Cardiac fibroblast (primary cell): ENCODE results near the gene CRTC3.
"Not testable (repeated sequence)": the region's sequence is repeated elsewhere in the genome, so short reads cannot be mapped to it uniquely, and the experiment has no call there.

Experiments
- DNase-seq, 2 donors: peaks; one replicate each; pipeline versions ENCODE4 v3.0.0 to v3.0.0-alpha.2; 2010; ENCODE audit warnings: low read depth in 2 of 2
- H3K4me3 ChIP-seq, 2 donors: replicated peaks in 1 of 2; 1 replicate in 1 of 2; 2 replicates in 1 of 2; pipeline ENCODE4 v1.5.1; 2011; ENCODE audit warnings: low read depth in 2 of 2, low read length in 2 of 2, mild to moderate bottlenecking in 2 of 2, moderate library complexity in 1 of 2
- TF ChIP-seq, protein P1 (sequence below): IDR thresholded peaks from one replicate; pipeline ENCODE4 v1.5.1; 2011; ENCODE audit warnings: low read depth, mild to moderate bottlenecking, low read length, inconsistent platforms

The CRTC3 gene

DNA sequence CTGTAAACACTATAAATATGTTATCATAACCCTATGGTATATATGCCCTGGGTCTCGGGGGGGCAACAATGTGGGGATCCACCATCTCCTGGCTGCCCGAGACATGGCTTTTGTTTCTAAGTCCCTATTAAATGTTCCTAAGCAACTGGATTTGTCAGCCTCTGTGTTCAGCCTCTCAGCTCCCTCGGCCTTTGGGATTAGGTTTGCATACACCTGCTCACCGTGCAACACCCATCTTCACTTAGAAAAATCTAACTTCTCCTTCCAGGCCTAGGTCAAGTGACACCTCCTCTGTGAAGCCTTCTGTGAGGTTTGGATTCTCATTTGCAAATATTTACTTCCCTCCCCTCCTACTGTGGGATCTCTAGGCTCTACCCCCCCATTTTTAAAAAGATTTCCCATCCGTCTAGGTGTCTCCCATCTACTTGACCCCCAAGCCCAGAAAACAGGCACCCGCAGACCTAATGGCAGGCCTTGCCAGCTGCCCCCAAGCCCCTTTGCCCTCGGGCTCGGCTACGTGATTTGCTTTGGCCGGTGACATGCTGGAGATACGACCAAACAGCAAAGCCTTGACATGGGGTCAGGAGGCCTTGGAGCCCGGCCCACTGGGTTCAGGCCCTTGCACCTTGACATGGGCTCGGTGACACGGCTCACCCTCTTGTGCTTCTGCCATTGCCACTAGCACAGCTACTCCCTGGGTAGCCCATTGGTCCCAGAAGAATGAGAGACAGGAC, 121.4 kb downstream of the CRTC3 start:
- DNase-seq, result no peak
- H3K4me3 ChIP-seq, result no peak overlapping the region
- TF ChIP-seq, protein P1, sequence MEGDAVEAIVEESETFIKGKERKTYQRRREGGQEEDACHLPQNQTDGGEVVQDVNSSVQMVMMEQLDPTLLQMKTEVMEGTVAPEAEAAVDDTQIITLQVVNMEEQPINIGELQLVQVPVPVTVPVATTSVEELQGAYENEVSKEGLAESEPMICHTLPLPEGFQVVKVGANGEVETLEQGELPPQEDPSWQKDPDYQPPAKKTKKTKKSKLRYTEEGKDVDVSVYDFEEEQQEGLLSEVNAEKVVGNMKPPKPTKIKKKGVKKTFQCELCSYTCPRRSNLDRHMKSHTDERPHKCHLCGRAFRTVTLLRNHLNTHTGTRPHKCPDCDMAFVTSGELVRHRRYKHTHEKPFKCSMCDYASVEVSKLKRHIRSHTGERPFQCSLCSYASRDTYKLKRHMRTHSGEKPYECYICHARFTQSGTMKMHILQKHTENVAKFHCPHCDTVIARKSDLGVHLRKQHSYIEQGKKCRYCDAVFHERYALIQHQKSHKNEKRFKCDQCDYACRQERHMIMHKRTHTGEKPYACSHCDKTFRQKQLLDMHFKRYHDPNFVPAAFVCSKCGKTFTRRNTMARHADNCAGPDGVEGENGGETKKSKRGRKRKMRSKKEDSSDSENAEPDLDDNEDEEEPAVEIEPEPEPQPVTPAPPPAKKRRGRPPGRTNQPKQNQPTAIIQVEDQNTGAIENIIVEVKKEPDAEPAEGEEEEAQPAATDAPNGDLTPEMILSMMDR, result no peak

DNA sequence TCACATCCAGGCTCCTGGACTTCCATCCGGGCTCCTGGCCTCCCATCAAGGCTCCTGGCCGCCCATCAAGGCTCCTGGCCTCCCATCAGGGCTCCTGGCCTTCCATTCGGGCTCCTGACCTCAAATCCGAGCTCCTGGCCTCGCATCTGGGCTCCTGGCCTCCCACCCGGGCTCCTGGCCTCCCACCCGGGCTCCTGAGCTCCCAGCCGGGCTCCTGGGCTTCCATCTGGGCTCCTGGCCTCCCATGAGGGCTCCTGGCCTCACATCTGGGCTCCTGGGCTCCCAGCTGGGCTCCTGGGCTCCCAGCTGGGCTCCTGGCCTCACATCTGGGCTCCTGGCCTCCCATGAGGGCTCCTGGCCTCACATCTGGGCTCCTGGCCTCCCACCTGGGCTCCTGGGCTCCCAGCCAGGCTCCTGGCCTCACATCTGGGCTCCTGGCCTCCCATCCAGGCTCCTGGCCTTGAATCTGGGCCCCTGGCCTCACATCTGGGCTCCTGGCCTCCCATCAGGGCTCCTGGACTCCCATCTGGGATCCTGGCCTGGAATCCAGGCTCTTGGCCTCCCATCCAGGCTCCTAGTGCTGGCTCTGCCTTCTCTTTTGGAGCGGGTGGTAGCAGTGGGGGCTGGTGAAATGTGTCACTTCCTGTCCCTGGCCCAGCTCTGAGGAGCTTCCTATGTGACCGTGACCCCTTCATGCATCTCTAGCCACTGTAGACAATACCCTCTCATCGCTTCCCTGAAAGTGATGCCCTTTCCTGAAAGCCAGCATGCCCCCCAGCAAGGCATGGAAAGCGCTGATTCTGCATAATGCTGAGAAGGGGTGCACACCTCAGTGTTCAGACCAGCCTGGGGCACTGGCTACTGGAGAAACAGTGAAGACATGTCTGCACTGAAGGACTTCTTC, 124.8 kb downstream of the CRTC3 start:
- TF ChIP-seq, protein P1, result no peak
- DNase-seq, result peak in 1 of 2 donors; percentile 29
- no peak overlapping the region for H3K4me3 ChIP-seq

DNA sequence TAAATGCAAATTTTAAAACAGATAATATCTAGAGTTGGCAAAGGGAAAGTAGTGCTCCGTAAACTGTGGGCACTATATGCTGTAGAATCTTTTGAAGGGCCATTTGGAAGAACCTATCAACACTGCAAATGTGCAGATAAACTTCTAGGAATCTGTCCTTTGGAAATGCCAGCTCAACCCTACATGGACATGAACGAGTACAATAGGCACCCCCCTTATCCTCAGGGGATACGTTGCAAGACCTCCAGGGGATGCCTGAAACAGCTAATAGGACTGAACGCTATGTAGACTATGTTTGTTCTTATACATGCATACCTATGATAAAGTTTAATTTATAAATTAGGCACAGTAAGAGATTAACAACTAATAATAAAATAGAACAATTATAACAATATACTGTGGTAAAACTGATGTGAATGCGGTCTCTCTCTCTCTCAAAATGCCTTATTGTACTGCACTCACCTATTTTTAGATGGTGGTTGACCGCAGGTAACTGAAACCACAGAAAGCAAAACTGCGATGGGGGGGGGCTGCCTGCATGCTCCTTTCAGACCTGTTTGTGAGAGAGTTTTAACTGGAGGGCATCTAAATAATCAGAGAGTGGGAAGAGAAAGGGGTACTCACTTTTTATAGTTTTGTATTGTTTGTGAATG, 127.9 kb downstream of the CRTC3 start:
- not testable (repeated sequence) for H3K4me3 ChIP-seq, DNase-seq

DNA sequence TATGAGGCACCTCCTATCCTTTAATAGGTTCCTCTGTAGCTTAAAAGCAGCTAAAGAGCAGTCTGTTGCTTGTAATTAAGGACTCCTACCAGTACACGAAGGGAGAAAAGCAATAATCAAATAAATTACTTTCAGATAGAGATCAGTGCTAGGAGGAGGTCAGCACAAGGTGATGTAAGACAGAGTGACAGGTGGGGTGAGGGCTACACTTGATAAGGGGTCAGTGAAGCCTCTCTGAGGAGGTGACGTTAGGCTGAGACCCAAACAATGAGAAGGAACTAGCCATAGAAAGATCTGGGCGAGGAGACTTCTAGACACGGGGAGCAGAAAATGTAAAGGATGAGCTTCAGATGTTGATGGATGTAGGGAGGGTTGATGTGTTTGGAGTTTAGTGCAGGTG, 129.8 kb downstream of the CRTC3 start:
- H3K4me3 ChIP-seq, result no peak overlapping the region
- TF ChIP-seq, protein P1, result no peak
- DNase-seq, result no peak

DNA sequence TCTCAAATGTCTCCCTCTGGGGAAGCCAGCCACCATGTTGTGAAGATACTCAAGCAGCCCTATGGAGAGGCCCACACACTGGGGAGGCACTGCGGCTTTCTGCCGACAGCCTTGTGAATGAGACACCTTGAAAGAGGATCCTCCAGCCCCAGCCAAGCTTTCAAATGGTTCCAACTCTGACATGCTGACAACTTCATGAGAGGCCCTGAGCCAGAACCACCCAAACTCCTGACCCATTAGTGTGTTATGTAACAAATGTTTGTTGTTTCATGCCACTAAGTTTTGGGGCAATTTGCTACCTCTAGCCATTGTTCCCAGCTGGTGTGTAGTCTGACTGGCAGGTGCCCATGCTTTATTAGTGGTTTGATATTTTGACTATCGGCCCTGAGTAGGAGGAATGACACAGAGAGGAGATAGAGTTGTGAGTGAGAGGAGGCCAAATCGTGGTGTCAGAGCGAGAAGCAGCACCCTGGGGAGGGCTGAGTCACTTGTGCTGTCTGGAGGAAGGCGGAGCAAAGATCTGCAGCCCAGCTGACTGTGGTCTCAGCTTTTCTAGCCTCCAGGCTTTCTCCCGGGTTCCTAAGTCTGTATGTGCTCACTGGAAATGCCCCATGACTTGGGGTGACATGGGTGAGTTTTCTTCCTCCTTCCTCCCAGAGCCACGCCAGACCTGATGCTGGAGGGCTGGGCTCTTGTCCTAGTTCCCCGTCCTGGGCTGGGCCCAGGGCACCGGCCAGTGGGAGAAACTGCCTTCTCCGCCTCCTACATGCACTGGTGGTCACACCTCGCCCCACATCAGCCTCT, 130.7 kb downstream of the CRTC3 start:
- TF ChIP-seq, protein P1, result no peak
- peak; percentile 77 to 90 for DNase-seq
- no peak overlapping the region for H3K4me3 ChIP-seq

DNA sequence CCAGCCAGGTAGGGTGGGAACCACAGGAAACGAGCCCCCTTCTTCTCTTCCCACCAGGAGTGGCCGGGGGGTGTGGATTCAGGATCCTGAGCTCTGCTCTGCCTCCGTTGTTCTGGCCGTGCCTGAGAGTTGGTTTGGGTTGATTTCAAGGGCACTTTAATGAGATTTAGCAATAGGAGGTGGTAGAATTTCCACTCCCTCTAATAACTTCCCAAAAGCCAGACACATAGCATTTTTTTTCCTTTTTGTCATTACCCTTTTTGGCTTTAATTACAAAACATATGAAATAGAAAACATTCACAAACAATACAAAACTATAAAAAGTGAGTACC, 131.2 kb downstream of the CRTC3 start:
- not testable (repeated sequence) for H3K4me3 ChIP-seq, DNase-seq

DNA sequence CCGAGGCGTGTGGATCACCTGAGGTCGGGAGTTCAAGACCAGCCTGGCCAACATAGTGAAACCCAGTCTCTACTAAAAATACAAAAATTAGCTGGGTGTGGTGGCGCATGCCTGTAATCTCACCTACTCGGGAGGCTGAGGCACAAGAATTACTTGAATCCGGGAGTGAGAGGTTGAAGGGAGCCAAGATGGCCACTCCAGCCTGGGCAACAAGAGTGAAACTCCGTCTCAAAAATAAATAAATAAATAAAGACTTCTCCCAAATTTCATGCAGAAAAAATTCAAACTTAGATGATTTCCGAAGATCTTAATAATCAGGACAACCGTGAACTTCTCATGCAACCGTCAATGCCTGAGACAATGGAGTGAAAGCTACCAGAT, 134.3 kb downstream of the CRTC3 start:
- DNase-seq, H3K4me3 ChIP-seq: not testable (repeated sequence)
